HepG2 (cell line): Measurements from ENCODE around the gene TXN2. TPM values are rescaled to one million over a fixed set of nuclear protein-coding genes. Genes with fewer than 3 reads are reported as not detected.
A peak's percentile ranks its signal among the peaks of the same experiment; 100 is the strongest.

ENCODE experiments used
- ARHGAP35 ChIP-seq: sonication (generic); formaldehyde crosslinking; IDR thresholded peaks from 2 replicates; pipeline ENCODE4 v1.9.0; 2022; ENCODE audit warnings: mild to moderate bottlenecking, inconsistent platforms, moderate library complexity, missing genetic modification reagents, borderline replicate concordance
- EEA1 ChIP-seq: sonication (generic); formaldehyde crosslinking; IDR thresholded peaks from 2 replicates; pipeline ENCODE4 v1.5.1; 2020; ENCODE audit warnings: mild to moderate bottlenecking, missing genetic modification reagents, borderline replicate concordance
- EHMT2 ChIP-seq: fragments of 200-600 bp; sonication (generic); IDR thresholded peaks from 2 replicates; pipeline ENCODE4 v1.7.0; 2017; ENCODE audit warnings: antibody characterized with exemption, low read depth, low read length, borderline replicate concordance
- FOXP4 ChIP-seq: sonication (generic); formaldehyde crosslinking; IDR thresholded peaks from 2 replicates; pipeline ENCODE4 v1.4.0; 2020; ENCODE audit warnings: missing genetic modification reagents
- GABPA ChIP-seq, 2 experiments: IDR thresholded peaks; 2 replicates each; pipeline ENCODE4 v1.6.1; 2011 to 2016; ENCODE audit warnings: low read depth in 2 of 2, low read length in 1 of 2, missing biosample characterization in 1 of 2, missing genetic modification characterization in 1 of 2
- KIAA2018 ChIP-seq: sonication (generic); formaldehyde crosslinking; IDR thresholded peaks from 2 replicates; pipeline ENCODE4 v1.5.0; 2020; ENCODE audit warnings: mild to moderate bottlenecking, missing genetic modification reagents, borderline replicate concordance
- MAFG ChIP-seq: sonication (generic); formaldehyde crosslinking; IDR thresholded peaks from 2 replicates; pipeline ENCODE4 v1.5.1; 2020; ENCODE audit warnings: mild to moderate bottlenecking, missing genetic modification reagents
- MLX ChIP-seq: IDR thresholded peaks from 2 replicates; pipeline ENCODE4 v1.6.1; 2016
- RFXAP ChIP-seq: sonication (generic); formaldehyde crosslinking; IDR thresholded peaks from 2 replicates; pipeline ENCODE4 v1.4.0; 2020; ENCODE audit warnings: missing genetic modification reagents, borderline replicate concordance
- SRY ChIP-seq: sonication (generic); formaldehyde crosslinking; IDR thresholded peaks from 2 replicates; pipeline ENCODE4 v1.8.0; 2022; ENCODE audit warnings: mild to moderate bottlenecking, missing genetic modification reagents
- THAP11 ChIP-seq: IDR thresholded peaks from 2 replicates; pipeline ENCODE4 v1.6.1; 2016; ENCODE audit warnings: missing biosample characterization, missing genetic modification reagents
- TRAFD1 ChIP-seq: sonication (generic); formaldehyde crosslinking; IDR thresholded peaks from 2 replicates; pipeline ENCODE4 v1.5.1; 2020; ENCODE audit warnings: missing genetic modification reagents, mild to moderate bottlenecking, borderline replicate concordance
- ZKSCAN8 ChIP-seq: IDR thresholded peaks from 2 replicates; pipeline ENCODE4 v1.6.1; 2016; ENCODE audit warnings: borderline replicate concordance, missing genetic modification reagents, missing compliant biosample characterization
- ZNF225 ChIP-seq: sonication (generic); formaldehyde crosslinking; IDR thresholded peaks from 2 replicates; pipeline ENCODE4 v1.4.0; 2020; ENCODE audit warnings: mild to moderate bottlenecking, missing genetic modification reagents
- ZNF343 ChIP-seq: sonication (generic); formaldehyde crosslinking; IDR thresholded peaks from 2 replicates; pipeline ENCODE4 v1.4.0; 2020; ENCODE audit warnings: mild to moderate bottlenecking, missing genetic modification reagents
- ZNF468 ChIP-seq: sonication (generic); formaldehyde crosslinking; IDR thresholded peaks from 2 replicates; pipeline ENCODE4 v1.8.0; 2022; ENCODE audit warnings: mild to moderate bottlenecking, moderate library complexity, missing genetic modification reagents
- ZNF724P ChIP-seq: sonication (generic); formaldehyde crosslinking; IDR thresholded peaks from 2 replicates; pipeline ENCODE4 v1.8.0; 2022; ENCODE audit warnings: missing genetic modification reagents, borderline replicate concordance
- polyA plus RNA-seq, 8 experiments: library from polyadenylated mRNA; depleted of rRNA in 3 of 8; stranded (reverse) in 7 of 8; unstranded in 1 of 8; fragments of >200 nt; fragmentation: Illumina TruSeq in 4 of 8; extraction: Trizol in 4 of 8; gene quantifications; 2 replicates each; pipeline versions ENCODE4 v1.2.1 to v1.2.3, GENCODE V29; 2011 to 2016; ENCODE audit warnings: low read depth in 4 of 8, missing spikeins in 1 of 8, mixed read lengths in 1 of 8; ENCODE audit not compliant: insufficient read depth in 1 of 8
- total RNA-seq, 5 experiments: library from RNA; depleted of rRNA; stranded (reverse); fragments of >200 nt; fragmentation: Illumina TruSeq; extraction: Trizol; gene quantifications; 2 replicates each; pipeline ENCODE4 v1.2.3, GENCODE V29; 2016; ENCODE audit warnings: low read depth in 1 of 5

The TXN2 gene
- total and polyA plus RNA-seq, 2 of the 13 experiments (the other 11 are each of a cell fraction or from before 2014, with no cell fraction given) = 41.4 to 109 TPM

- TF ChIP-seq TRAFD1 (CRISPR knock-in tag) (no peak), ZNF724P (CRISPR knock-in tag) (no peak), ARHGAP35 (CRISPR knock-in tag) (no peak), ZNF343 (CRISPR knock-in tag) (no peak), ZNF468 (no peak), FOXP4 (CRISPR knock-in tag) (peak; percentile 44; the same call in 1 of the 2 replicates), KIAA2018 (CRISPR knock-in tag) (no peak), THAP11 (0 out of 2 replicates have a peak, but pooled peaks have one; percentile 42), ZNF225 (CRISPR knock-in tag) (no peak), EEA1 (no peak), EHMT2 (no peak), ZKSCAN8 (CRISPR knock-in tag) (no peak), MAFG (CRISPR knock-in tag) (no peak), SRY (CRISPR knock-in tag) (no peak), MLX (CRISPR knock-in tag) (no peak; the same call in 1 of the 2 replicates), GABPA (IDR thresholded peaks at IDR 0.05; ENCODE audit: low read depth, low read length) (peak; percentile 43), GABPA (CRISPR knock-in tag; IDR thresholded peaks at IDR 0.05; ENCODE audit: low read depth) (peak; percentile 89), RFXAP (CRISPR knock-in tag) (no peak)
Measured at GRCh38 chr22:36425977-36426523, 55.4 kb downstream of the TXN2 start (continued).
